ENCODE data around the gene ADH1C.
"Not testable (repeated sequence)": the region's sequence is repeated elsewhere in the genome, so short reads cannot be mapped to it uniquely, and the experiment has no call there.

- TF ChIP-seq CTCF (IDR thresholded peaks at IDR 0.05): peak in 3 of 6 experiments; percentile 6 to 24 (median 12)
- not testable (repeated sequence) for TF ChIP-seq POLR2A (IDR thresholded peaks at IDR 0.05)
These were observed 24.8 kb upstream of the ADH1C start for GRCh38 chr4:99377341-99377740.
